MCF 10A (cell line): ENCODE measurements around the gene TOP1. TPM values are rescaled to one million over a fixed set of nuclear protein-coding genes. Genes with fewer than 3 reads are reported as not detected.

ENCODE experiments used
- BruUV-seq: library from RNA; stranded (reverse); fragments of 400-500 nt; replicated peaks from 2 replicates; lab custom pipeline; 2021; lab: Mats Ljungman, UMichigan
- CTCF ChIA-PET: fragments of 300-600 bp; sonication (Branson Sonifier 250); formaldehyde crosslinking; extraction: SDS; loops from one replicate; lab custom pipeline; 2021; ENCODE audit warnings: antibody characterized with exemption, inconsistent platforms; lab: Yijun Ruan, JAX
- POLR2A ChIA-PET: fragments of 300-600, 350-650 bp; sonication (Branson Sonifier 250); formaldehyde crosslinking; extraction: SDS; loops from one replicate; lab custom pipeline; 2020; ENCODE audit warnings: antibody characterized with exemption, inconsistent platforms; lab: Yijun Ruan, JAX
- DNase-seq: peaks from one replicate; pipeline ENCODE4 v3.0.0-alpha.2; 2018; ENCODE audit not compliant: unreplicated experiment
- H3K27ac Mint-ChIP-seq: one replicate; pipeline ENCODE4 v1.8.0; 2022; ENCODE audit warnings: mild to moderate bottlenecking, low read depth, mixed read lengths; ENCODE audit not compliant: unreplicated experiment
- H3K27me3 Mint-ChIP-seq: one replicate; pipeline ENCODE4 v1.8.0; 2022; ENCODE audit warnings: mixed read lengths; ENCODE audit not compliant: insufficient read depth, unreplicated experiment
- H3K36me3 Mint-ChIP-seq: one replicate; pipeline ENCODE4 v1.8.0; 2022; ENCODE audit warnings: mild to moderate bottlenecking, moderate library complexity, mixed read lengths; ENCODE audit not compliant: insufficient read depth, unreplicated experiment
- H3K4me1 Mint-ChIP-seq: one replicate; pipeline ENCODE4 v1.8.0; 2022; ENCODE audit warnings: mixed read lengths; ENCODE audit not compliant: insufficient read depth, unreplicated experiment
- H3K4me3 Mint-ChIP-seq: one replicate; pipeline ENCODE4 v1.8.0; 2022; ENCODE audit warnings: mild to moderate bottlenecking, moderate library complexity, mixed read lengths; ENCODE audit not compliant: unreplicated experiment
- H3K9me3 Mint-ChIP-seq: one replicate; pipeline ENCODE4 v1.8.0; 2022; ENCODE audit warnings: mixed read lengths; ENCODE audit not compliant: unreplicated experiment
- CTCF ChIP-seq: fragments of 200-600 bp; IDR thresholded peaks from one replicate; pipeline ENCODE4 v1.8.0; 2022; ENCODE audit warnings: antibody characterized with exemption, mild to moderate bottlenecking; ENCODE audit not compliant: unreplicated experiment
- intact Hi-C: fragments of 100-400 bp; cut with micrococcal nuclease; formaldehyde crosslinking; loops from 2 replicates; pipeline ENCODE4 v1.14.1; 2022
- total RNA-seq: library from RNA; stranded (reverse); gene quantifications from 2 replicates; pipeline ENCODE4 v1.2.3, GENCODE V29; 2022

Gene TOP1
- total RNA-seq, 1 experiment from 2014 or later: 174 TPM

GRCh38 chr20:41170386-41171105 lies 141.9 kb downstream of the TOP1 start:
- Mint-ChIP-seq H3K27me3 (no peaks in the 10 kb centered on the region), H3K27ac (peak overlapping the region; percentile 21), H3K4me1 (peaks cover 15% of the 10 kb centered on the region), H3K9me3 (no peaks in the 10 kb centered on the region), H3K36me3 (peaks cover 52% of the 10 kb centered on the region), H3K4me3 (no peak overlapping the region)
- intact Hi-C loops: loop anchor here (5.0 kb wide), 1 partner anchor 242 kb away; no protein-coding TSS in a partner anchor
- ChIA-PET CTCF (interaction anchor here (0.6 to 16.9 kb wide), 17 partner anchors 14 to 1080 kb away, joined by 3 to 314 read pairs (median 4); partner anchors contain the start of gene LPIN3), POLR2A (interaction anchor here (0.8 to 2.9 kb wide), 11 partner anchors 13 to 170 kb away, joined by 3 to 14 read pairs (median 4); partner anchors contain the start of genes LPIN3 and PLCG1)
- no TSS peak for BruUV-seq
- no peak for TF ChIP-seq CTCF
- DNase-seq: no peak

GRCh38 chr20:41171736-41172295 lies 143.2 kb downstream of the TOP1 start:
- no peak for DNase-seq
- peaks cover 15% of the 10 kb centered on the region for H3K4me1 Mint-ChIP-seq
- BruUV-seq: no TSS peak
- H3K27ac Mint-ChIP-seq: peak overlapping the region; percentile 21
- ChIA-PET POLR2A (interaction anchor here (0.6 to 2.4 kb wide), 8 partner anchors 10 to 244 kb away, joined by 3 to 14 read pairs (median 4); partner anchors contain the start of gene LPIN3), CTCF (interaction anchor here (0.6 to 16.9 kb wide), 39 partner anchors 7 to 531 kb away, joined by 3 to 314 read pairs (median 10); partner anchors contain the start of gene LPIN3)
- H3K36me3 Mint-ChIP-seq: peaks cover 55% of the 10 kb centered on the region
- no peaks in the 10 kb centered on the region for H3K9me3 Mint-ChIP-seq
- TF ChIP-seq CTCF: no peak
- intact Hi-C loops: loop anchor here (5.0 kb wide), 1 partner anchor 240 kb away; no protein-coding TSS in a partner anchor
- H3K27me3 Mint-ChIP-seq: no peaks in the 10 kb centered on the region
- H3K4me3 Mint-ChIP-seq: no peak overlapping the region

- Mint-ChIP-seq H3K27ac (peak overlapping the region; percentile 59), H3K4me3 (no peak overlapping the region), H3K27me3 (no peaks in the 10 kb centered on the region), H3K36me3 (peaks cover 55% of the 10 kb centered on the region), H3K9me3 (no peaks in the 10 kb centered on the region), H3K4me1 (peaks cover 19% of the 10 kb centered on the region)
- DNase-seq: no peak
- intact Hi-C loops: loop anchor here (1.0 to 5.0 kb wide), 4 partner anchors 60 to 240 kb away; partner anchors contain the start of gene LPIN3
- POLR2A ChIA-PET: interaction anchor here (0.6 to 2.4 kb wide), 12 partner anchors 9 to 243 kb away, joined by 3 to 14 read pairs (median 4); partner anchors contain the start of gene LPIN3
- CTCF ChIA-PET: interaction anchor here (0.6 to 16.9 kb wide), 73 partner anchors 8 to 1481 kb away, joined by 3 to 314 read pairs (median 5); partner anchors contain the start of gene LPIN3
- TF ChIP-seq CTCF: no peak
- BruUV-seq: no TSS peak
These were observed 143.9 kb downstream of the TOP1 start for GRCh38 chr20:41172296-41173140.
